Fibroblast of gingiva (primary cell): ENCODE measurements around the gene HAAO.
"Not testable (repeated sequence)": the region's sequence is repeated elsewhere in the genome, so short reads cannot be mapped to it uniquely, and the experiment has no call there.

Experiments
- DNase-seq: peaks from one replicate; pipeline ENCODE4 v3.0.0-alpha.2; 2011; ENCODE audit warnings: low read depth

Gene HAAO

DNA sequence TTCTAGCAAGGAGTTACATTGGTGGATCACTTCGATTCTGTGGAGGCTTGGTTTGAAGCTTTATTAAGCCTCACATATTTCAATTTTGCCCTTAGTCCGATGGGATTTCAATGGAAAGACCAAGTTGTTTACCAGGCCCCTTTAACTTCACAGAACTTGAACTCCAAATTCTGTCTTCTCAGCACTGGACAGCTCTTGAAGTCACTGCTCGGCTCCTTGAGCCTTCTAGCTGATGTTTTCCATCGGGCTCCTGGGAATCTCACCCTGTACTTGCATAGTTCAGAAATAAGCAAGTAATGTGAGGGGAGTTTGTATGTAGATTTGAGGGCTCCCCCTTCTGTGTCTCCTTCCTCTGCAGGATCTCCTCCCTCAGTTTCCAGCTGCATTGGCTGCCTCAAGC lies 43.5 kb downstream of the HAAO start:
- DNase-seq = no peak

DNA sequence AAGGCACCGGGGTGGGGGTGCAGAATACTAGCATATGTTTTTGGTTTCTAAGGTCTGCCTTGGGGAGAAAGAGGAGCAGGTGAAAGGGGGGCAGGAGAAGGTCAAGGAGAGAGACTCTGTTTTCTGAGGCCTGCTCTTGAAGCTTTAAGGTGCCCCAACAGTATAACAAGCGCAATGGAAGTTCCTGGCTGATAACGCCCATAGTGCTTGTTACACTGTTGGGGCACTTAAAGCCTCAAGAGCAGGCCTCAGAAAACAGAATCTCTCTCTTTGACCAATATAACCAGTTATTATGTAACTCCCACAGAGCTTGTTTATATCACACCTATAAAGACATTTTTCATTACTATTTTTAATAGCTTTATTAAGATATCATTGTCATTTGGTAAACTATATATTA lies 45.0 kb downstream of the HAAO start:
- DNase-seq = no peak

DNA sequence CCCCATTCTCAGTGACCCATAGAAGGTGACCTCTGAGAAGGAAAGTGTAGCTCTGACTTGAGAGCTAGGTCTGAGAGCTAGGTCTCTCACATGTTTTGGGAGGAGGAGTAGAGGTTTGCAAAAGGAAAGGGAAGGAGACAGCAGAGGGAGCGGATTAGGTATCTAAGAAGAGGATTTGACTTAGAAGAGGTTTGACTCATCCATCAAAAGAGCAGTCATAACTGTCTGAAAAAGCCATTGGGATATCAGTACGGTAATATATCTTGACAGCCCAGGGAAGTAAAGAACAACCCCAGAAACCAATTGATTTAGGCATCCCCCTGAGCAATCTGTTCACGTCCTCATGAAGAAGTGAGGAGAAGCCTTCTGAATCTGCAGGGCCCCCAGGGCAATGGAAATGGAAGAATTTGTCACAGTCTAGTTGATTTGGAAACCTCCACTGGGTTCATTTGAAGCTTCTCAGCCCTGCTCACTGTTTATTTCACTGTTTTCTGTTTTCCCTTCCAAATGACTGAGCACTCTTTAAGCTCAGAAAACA lies 47.8 kb downstream of the HAAO start:
- no peak for DNase-seq

GRCh38 chr2:42743659-42743990 lies 48.8 kb downstream of the HAAO start:
- no peak for DNase-seq

DNA sequence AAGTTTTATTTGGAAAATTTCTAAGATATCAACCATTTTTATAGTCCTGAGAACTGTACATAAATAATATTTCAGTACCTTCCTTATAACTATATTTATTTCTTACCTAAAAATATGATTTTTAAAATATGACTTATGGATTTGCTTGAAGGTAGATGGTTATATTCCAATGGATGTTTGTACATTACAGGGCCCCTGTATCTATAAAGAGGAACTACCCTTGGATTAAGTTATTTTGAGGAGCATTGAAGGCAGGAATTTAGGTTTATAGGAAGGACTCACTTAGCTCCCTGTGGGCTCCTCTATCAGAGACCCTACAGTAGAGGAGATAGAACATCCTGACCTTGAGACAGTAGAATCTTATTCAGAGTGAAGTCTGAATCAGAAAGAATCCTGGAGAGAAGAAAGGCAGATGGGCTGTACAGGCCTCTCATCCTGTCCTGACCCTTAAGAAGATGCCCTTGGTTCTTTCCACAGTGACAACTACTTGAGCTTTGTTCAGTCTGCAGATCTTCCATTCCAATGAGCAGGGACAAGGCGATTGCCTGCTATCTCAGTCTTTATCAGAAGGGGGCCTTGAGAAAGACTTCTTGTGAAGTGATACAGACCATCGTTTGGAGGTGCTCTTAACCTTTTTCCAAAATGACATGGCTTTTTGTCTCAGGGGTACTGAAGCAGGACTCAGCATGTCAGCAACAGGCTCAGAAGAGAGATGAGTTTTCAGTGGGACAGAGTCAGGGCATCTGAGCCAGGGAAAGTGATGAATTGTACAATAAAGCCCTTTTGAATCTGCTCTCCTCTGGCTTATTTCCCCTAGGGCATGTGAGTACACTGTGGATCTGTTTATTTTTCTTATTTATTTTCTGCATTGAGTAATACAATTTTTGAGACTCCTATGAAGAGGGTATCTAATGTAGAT lies 49.4 kb downstream of the HAAO start:
- DNase-seq = peak; percentile 35

DNA sequence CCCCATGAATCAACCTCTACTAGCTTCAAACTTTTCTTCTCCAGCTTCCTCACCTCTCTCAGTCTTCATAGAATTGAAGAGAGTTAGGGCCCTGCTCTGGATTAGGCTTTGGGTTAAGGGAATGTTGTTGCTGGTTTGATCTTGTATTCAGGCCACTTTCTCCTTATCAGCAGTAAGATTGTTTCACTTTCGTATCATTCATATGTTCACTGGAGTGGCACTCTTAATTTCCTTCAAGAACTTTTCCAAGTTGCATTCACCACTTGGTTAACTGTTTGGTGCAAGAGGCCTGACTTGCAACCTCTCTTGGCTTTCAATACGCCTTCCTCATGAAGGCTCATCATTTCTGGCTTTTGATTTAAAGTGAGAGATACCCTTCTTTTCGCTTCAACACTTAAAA lies 51.2 kb downstream of the HAAO start:
- DNase-seq = no peak

GRCh38 chr2:42736598-42737322 lies 55.6 kb downstream of the HAAO start:
- no peak for DNase-seq

DNA sequence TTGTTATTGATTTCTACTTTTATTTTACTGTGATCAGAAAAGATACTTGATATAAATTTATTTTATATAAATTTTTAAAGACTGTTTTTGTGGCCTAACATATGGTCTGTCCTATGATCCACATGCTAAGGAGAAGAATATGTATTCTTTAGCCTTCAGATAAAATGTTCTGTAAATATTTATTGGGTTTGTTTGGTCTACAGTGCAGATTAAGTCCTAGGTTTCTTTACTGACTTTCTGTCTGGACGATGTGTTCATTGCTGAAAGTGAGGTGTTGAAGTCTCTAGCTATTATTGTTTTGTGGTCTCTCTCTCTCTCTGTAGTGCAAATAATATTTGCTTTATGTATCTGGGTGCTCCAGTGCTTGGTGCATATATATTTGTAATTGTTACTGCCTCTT lies 58.5 kb downstream of the HAAO start:
- no peak for DNase-seq

- not testable (repeated sequence) for DNase-seq
Observed at GRCh38 chr2:42731316-42731715, 61.1 kb downstream of the HAAO start.

DNA sequence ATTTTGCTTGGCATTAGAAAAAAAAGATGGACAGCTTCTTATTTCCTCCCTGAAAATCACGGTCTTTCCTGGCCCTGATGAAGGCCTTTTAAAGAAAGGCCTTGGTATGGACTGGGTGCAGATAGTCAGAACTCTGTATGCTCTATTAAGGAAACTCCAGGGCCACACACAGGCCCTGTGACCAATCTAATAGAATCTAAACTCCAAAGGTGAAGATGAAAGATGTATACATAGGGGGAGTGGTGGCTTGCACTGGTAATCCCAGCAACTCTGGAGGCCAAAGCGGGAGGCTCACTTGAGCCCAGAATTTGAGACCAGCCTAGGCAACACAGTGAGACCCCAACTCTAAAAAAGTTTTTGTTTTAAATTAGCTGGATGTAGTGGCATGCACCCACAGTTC lies 65.7 kb downstream of the HAAO start:
- DNase-seq = no peak

DNA sequence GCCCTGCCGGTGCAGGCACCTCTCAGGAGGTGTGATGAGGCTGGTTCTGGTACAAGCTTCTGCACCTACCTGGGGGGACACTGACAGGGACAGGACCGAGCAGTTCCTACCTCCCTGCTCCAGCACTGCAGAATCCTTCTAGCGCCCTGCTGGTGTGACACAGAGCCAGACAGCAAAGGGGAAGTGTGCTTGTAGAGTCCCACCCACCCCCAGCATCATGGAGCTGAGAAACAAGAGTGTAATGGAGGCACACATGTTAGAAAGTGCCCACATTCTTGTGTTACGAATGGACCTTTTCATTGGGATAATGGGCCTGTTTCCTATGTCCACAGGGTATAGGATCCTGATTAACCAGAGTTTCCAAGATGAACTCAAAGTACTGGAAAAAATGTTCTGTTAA lies 66.7 kb downstream of the HAAO start:
- DNase-seq = no peak

- DNase-seq = no peak
Observed at GRCh38 chr2:42724886-42725285, 67.5 kb downstream of the HAAO start.

- DNase-seq = no peak
Observed at GRCh38 chr2:42723465-42723864, 68.9 kb downstream of the HAAO start.

DNA sequence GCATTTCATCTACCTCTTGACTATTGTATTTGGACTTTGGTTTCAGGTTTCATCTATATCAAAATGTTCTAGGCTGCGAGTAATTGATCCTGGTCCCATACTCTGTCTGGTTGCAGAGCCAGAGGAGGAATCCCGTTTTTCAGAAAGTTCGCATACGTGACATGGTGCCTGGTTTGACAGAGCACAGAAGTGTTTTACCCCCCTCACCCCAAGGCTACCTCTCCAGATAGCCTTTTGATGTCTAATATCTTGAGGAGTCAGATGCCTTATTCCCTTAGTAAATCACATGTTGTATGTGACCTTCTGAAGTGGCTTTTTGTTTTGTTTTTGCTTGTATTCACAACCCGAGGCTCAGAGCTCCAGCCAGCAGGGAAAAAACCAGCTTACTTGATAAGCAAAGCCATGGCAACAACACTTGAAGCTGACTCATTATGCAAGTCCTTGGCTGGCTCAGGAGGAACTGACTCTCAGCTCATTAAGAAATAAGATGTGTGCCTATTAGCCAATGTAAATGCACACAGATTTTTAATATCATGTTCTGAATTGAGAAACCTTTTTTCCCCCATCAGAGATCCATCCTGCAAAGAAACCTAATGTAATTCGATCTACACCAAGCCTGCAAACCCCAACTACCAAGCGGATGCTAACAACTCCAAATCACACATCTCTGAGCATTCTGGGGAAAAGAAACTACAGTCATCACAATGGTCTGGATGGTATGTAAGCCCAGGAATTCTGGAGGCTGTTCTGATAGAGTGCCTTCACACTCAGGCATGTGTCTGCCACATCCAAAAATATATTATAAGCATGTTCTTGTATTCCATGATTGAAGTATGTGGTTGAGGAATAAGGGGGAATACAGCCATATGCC lies 69.8 kb downstream of the HAAO start:
- DNase-seq = peak; percentile 95

DNA sequence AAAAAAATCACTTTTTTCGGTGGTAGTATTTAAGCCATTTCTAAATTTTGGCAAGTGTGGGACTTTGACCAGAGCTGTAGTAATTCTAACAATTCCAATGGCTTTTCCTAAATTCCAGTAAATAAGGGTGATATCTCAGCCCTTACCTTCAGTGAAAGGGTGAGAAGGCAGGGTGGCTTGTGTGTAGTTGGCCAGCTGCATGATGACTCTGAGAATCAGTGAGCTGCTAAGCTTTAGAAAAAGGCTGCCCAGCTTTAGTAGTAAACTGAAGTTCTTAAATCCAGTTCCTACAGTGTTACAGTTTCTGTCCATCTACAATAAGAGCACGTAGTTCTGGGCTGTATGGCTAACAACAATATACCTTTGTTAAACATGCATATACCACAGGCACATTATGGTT lies 70.5 kb downstream of the HAAO start:
- no peak for DNase-seq
